IMR-90 (cell line): ENCODE results near the gene NPB. TPM values are rescaled to one million over a fixed set of nuclear protein-coding genes. Genes with fewer than 3 reads are reported as not detected.

Experiments
- ATAC-seq: fragments of 200-7000 bp; cut with Tn5 transposase; 2 replicates; pipeline ENCODE4 v1.9.1; 2020; ENCODE audit warnings: low read depth, mild to moderate bottlenecking, moderate library complexity
- BruUV-seq: library from RNA; stranded (reverse); fragments of 400-500 nt; replicated peaks from 2 replicates; lab custom pipeline; 2021; lab: Mats Ljungman, UMichigan
- CTCF ChIA-PET: fragments of 300-600 bp; formaldehyde crosslinking; extraction: SDS; loops from one replicate; lab custom pipeline; 2021; ENCODE audit warnings: antibody characterized with exemption; lab: Yijun Ruan, JAX
- POLR2A ChIA-PET: fragments of 300-600 bp; sonication (Branson Sonifier 250); formaldehyde crosslinking; loops from one replicate; lab custom pipeline; 2022; ENCODE audit warnings: antibody characterized with exemption; ENCODE audit not compliant: unreplicated experiment; lab: Charles Lee
- DNase-seq: peaks from one replicate; pipeline ENCODE4 v3.0.0; 2013
- H2AFZ ChIP-seq: replicated peaks from 2 replicates; pipeline ENCODE3; 2013; ENCODE audit warnings: low read length, mild to moderate bottlenecking; ENCODE audit not compliant: poor library complexity
- H2AK5ac ChIP-seq: 2 replicates; pipeline ENCODE4 v1.6.1; 2013; ENCODE audit warnings: low read depth, low read length, inconsistent platforms
- H2AK9ac ChIP-seq: replicated peaks from 2 replicates; pipeline ENCODE3; 2013; ENCODE audit warnings: mild to moderate bottlenecking, low read depth, low read length, moderate library complexity; ENCODE audit not compliant: poor library complexity
- H2BK120ac ChIP-seq: 2 replicates; pipeline ENCODE4 v1.6.1; 2013; ENCODE audit warnings: low read depth, low read length, inconsistent platforms
- H2BK15ac ChIP-seq: 3 replicates; pipeline ENCODE4 v1.6.1; 2013; ENCODE audit warnings: low read depth, low read length, inconsistent platforms
- H2BK20ac ChIP-seq: 2 replicates; pipeline ENCODE4 v1.6.1; 2013; ENCODE audit warnings: low read depth, mild to moderate bottlenecking, inconsistent platforms, low read length, moderate library complexity
- H2BK5ac ChIP-seq: 2 replicates; pipeline ENCODE4 v1.6.1; 2013; ENCODE audit warnings: mild to moderate bottlenecking, low read depth, low read length, inconsistent platforms; ENCODE audit not compliant: poor library complexity, severe bottlenecking
- H3K14ac ChIP-seq: replicated peaks from 2 replicates; pipeline ENCODE4 v1.6.1; 2013; ENCODE audit warnings: low read depth, low read length, inconsistent platforms
- H3K18ac ChIP-seq: 2 replicates; pipeline ENCODE4 v1.6.1; 2013; ENCODE audit warnings: low read depth, low read length, control low read depth
- H3K23ac ChIP-seq: 2 replicates; pipeline ENCODE4 v1.6.1; 2013; ENCODE audit warnings: low read depth, low read length, inconsistent platforms
- H3K27ac ChIP-seq: 2 replicates; pipeline ENCODE4 v1.5.1; 2013; ENCODE audit warnings: mild to moderate bottlenecking, control low read depth, low read length; ENCODE audit not compliant: insufficient read depth
- H3K27me3 ChIP-seq: 2 replicates; pipeline ENCODE4 v1.6.1; 2013; ENCODE audit warnings: low read length; ENCODE audit not compliant: control insufficient read depth, insufficient read depth
- H3K36me3 ChIP-seq: 2 replicates; pipeline ENCODE4 v1.6.1; 2013; ENCODE audit warnings: low read length, mixed read lengths; ENCODE audit not compliant: control insufficient read depth, insufficient read depth
- H3K4ac ChIP-seq: 2 replicates; pipeline ENCODE4 v1.6.1; 2013; ENCODE audit warnings: low read depth, low read length, inconsistent platforms
- H3K4me1 ChIP-seq: 2 replicates; pipeline ENCODE4 v1.6.1; 2013; ENCODE audit warnings: low read length, mixed read lengths; ENCODE audit not compliant: control insufficient read depth, insufficient read depth
- H3K4me2 ChIP-seq: 2 replicates; pipeline ENCODE4 v1.6.1; 2013; ENCODE audit warnings: low read depth, mild to moderate bottlenecking, control low read depth, low read length, moderate library complexity
- H3K4me3 ChIP-seq: 2 replicates; pipeline ENCODE4 v1.5.1; 2013; ENCODE audit warnings: low read depth, mild to moderate bottlenecking, control low read depth, low read length, moderate library complexity; ENCODE audit not compliant: insufficient read depth
- H3K56ac ChIP-seq: 2 replicates; pipeline ENCODE4 v1.6.1; 2013; ENCODE audit warnings: low read length, inconsistent platforms; ENCODE audit not compliant: insufficient read depth; ENCODE audit errors: extremely low read depth
- H3K79me1 ChIP-seq, 2 experiments: 2 replicates each; pipeline ENCODE4 v1.6.1; 2013; ENCODE audit warnings: low read length in 2 of 2, inconsistent platforms in 1 of 2, low read depth in 1 of 2
- H3K9ac ChIP-seq: 2 replicates; pipeline ENCODE4 v1.6.1; 2013; ENCODE audit warnings: low read depth, low read length, control low read depth
- H3K9me1 ChIP-seq: 2 replicates; pipeline ENCODE4 v1.6.1; 2013; ENCODE audit warnings: low read length, inconsistent platforms; ENCODE audit not compliant: insufficient read depth
- H3K9me3 ChIP-seq: 2 replicates; pipeline ENCODE4 v1.6.1; 2013; ENCODE audit warnings: low read length; ENCODE audit not compliant: control insufficient read depth, insufficient read depth
- H4K20me1 ChIP-seq: 2 replicates; pipeline ENCODE4 v1.6.1; 2013; ENCODE audit warnings: low read length, inconsistent platforms; ENCODE audit not compliant: insufficient read depth
- H4K5ac ChIP-seq: 2 replicates; pipeline ENCODE4 v1.6.1; 2013; ENCODE audit warnings: mild to moderate bottlenecking, low read depth, low read length, control low read depth
- H4K8ac ChIP-seq, 2 experiments: 2 replicates each; pipeline ENCODE4 v1.6.1; 2013; ENCODE audit warnings: low read depth in 2 of 2, low read length in 2 of 2, control low read depth in 1 of 2, inconsistent platforms in 1 of 2
- H4K91ac ChIP-seq: 2 replicates; pipeline ENCODE4 v1.6.1; 2013; ENCODE audit warnings: low read depth, low read length, inconsistent platforms; ENCODE audit not compliant: insufficient read depth
- CHD1 ChIP-seq: IDR thresholded peaks from 2 replicates; pipeline ENCODE4 v1.6.1; 2012; ENCODE audit warnings: low read depth, low read length, improper control_type of control experiment
- CTCF ChIP-seq: conservative IDR thresholded peaks from 2 replicates; pipeline ENCODE4 v1.5.1; 2012; ENCODE audit warnings: mild to moderate bottlenecking, low read depth, low read length, improper control_type of control experiment
- FOS ChIP-seq: fragments of 150-350 bp; IDR thresholded peaks from 2 replicates; pipeline ENCODE4 v1.6.1; 2016; ENCODE audit warnings: low read depth, low read length
- POLR2A ChIP-seq: IDR thresholded peaks from 2 replicates; pipeline ENCODE4 v1.6.1; 2012; ENCODE audit warnings: mild to moderate bottlenecking, low read depth, low read length
- RCOR1 ChIP-seq: IDR thresholded peaks from 2 replicates; pipeline ENCODE4 v1.6.1; 2012; ENCODE audit warnings: mild to moderate bottlenecking, low read length, improper control_type of control experiment; ENCODE audit not compliant: insufficient replicate concordance
- USF2 ChIP-seq: fragments of 150-350 bp; IDR thresholded peaks from 2 replicates; pipeline ENCODE4 v1.6.1; 2017; ENCODE audit warnings: mild to moderate bottlenecking, antibody characterized with exemption, low read length, low read depth
- WGBS, 2 experiments: methylation state at CpG; one replicate each; pipeline versions ENCODE4 v1.1.5 to v1.1.7; 2013; ENCODE audit warnings: missing lambda C conversion rate in 2 of 2; ENCODE audit not compliant: insufficient read length in 1 of 2; ENCODE audit errors: extremely low coverage in 2 of 2; 5-methylcytosine and 5-hydroxymethylcytosine counted together
- dilution Hi-C: fragments of 300-500 bp; cut with HindIII; formaldehyde crosslinking; loops from one replicate; pipeline ENCODE4 v1.14.3; 2018; ENCODE audit warnings: low sequenced_read_pairs; ENCODE audit not compliant: unreplicated experiment
- in situ Hi-C: fragments of 300-500 bp; cut with MboI; formaldehyde crosslinking; loops from 3 replicates; pipeline ENCODE4 v1.14.3; 2019; ENCODE audit warnings: low sequenced_read_pairs, inconsistent platforms, mixed read lengths
- intact Hi-C: fragments of 100-400 bp; cut with micrococcal nuclease; formaldehyde crosslinking; loops from 2 replicates; pipeline ENCODE4 v1.10.0; 2022
- polyA plus RNA-seq, 3 experiments: library from polyadenylated mRNA; depleted of rRNA; stranded (reverse); fragments of >200 nt; gene quantifications; 2 replicates each; pipeline ENCODE4 v1.2.3, GENCODE V29; 2012; ENCODE audit warnings: low replicate concordance in 1 of 3
- total RNA-seq: library from RNA; depleted of rRNA; stranded (reverse); fragments of >200 nt; gene quantifications from 2 replicates; pipeline ENCODE4 v1.2.3, GENCODE V29; 2012

The NPB gene
- total and polyA plus RNA-seq, 2 of the 4 experiments (the other 2 are of a cell fraction): 0.51 TPM; not detected in 1

DNA sequence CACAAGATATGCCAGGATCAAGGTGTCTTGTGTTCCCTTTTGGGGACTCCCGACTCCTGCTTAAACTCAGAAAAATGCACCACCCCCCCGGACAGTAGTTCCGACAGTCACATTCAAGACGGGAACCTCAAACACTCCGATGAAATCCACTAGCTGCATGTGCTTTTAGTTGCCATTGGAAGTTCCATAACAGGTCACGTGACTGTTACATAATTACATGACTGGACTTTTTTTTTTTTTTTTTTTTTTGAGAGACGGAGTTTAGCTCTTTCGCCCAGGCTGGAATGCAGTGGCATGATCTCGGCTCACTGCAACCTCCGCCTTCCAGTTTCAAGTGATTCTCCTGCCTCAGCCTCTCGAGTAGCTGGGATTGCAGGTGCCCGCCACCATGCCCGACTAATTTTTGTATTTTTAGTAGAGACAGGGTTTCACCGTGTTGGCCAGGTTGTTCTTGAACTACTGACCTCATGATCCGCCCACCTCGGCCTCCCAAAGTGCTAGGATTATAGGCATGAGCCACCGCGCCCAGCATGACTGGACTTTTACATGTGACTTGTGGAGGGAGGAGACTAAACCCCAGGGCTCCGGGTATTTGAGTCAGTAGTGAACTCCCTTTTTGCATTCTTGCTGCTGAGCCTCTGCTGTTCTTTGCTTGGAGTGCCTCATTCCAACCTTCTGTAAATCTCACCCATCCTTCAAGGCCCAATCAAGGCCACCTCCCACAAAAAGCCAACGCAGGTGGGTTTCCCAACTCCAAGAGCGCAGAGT is 14.4 kb downstream of the NPB start:
- in situ Hi-C loops: no loop called here
- POLR2A ChIA-PET: no interaction called here

More for the DNA sequence above, 14.4 kb downstream of the NPB start:
- no peak overlapping the region for H2BK15ac ChIP-seq
- DNase-seq: peak; percentile 72
- no peak overlapping the region for H3K18ac ChIP-seq
- H3K23ac ChIP-seq: peak overlapping the region; percentile 86; the same call in 1 of the 2 replicates
- 80% methylated on average over 7 of the region's 21 CpGs; no CpG with 5 or more reads in 1 of the 2 experiments for WGBS, 2 experiments
- H2AFZ ChIP-seq: no peak overlapping the region
- dilution Hi-C loops: no loop called here
- no peak overlapping the region for H4K91ac ChIP-seq
- peaks cover 62% of the 10 kb centered on the region for H3K36me3 ChIP-seq
- H2BK120ac ChIP-seq: no peak overlapping the region
- no peak overlapping the region for H4K5ac ChIP-seq
- no peak overlapping the region for H2BK20ac ChIP-seq
- H4K8ac ChIP-seq: no peak overlapping the region
- no peak overlapping the region for H3K27ac ChIP-seq
- peaks cover 18 to 71% of the 10 kb centered on the region in 2 experiments for H3K79me1 ChIP-seq
- peaks cover 16% of the 10 kb centered on the region for H3K9me1 ChIP-seq
- no peak for TF ChIP-seq CHD1
- TF ChIP-seq USF2: peak; percentile 24; the same call in 1 of the 2 replicates
- TF ChIP-seq FOS: no peak
- no peak for TF ChIP-seq CTCF
- TF ChIP-seq RCOR1: no peak
- TF ChIP-seq POLR2A: peak; percentile 77
- 0 out of 2 replicates have a peak overlapping the region, but pooled peaks have one; percentile 22 for H3K4ac ChIP-seq
- peak; percentile 33 for ATAC-seq
- peak overlapping the region; percentile 56; the same call in 1 of the 2 replicates for H2AK5ac ChIP-seq
- CTCF ChIA-PET: no interaction called here
- intact Hi-C loops: no loop called here
- no peak overlapping the region for H2BK5ac ChIP-seq
- peaks cover 11% of the 10 kb centered on the region for H3K4me1 ChIP-seq
- peaks cover 68% of the 10 kb centered on the region for H4K20me1 ChIP-seq
- peak overlapping the region; percentile 83 for H2AK9ac ChIP-seq
- peak overlapping the region; percentile 95 for H3K4me2 ChIP-seq
- H3K9me3 ChIP-seq: no peaks in the 10 kb centered on the region
- H3K27me3 ChIP-seq: no peaks in the 10 kb centered on the region
- H3K56ac ChIP-seq: no peak overlapping the region
- H3K4me3 ChIP-seq: peak overlapping the region; percentile 98; the same call in 1 of the 2 replicates
- BruUV-seq: no TSS peak
- H3K14ac ChIP-seq: peak overlapping the region; percentile 13; the same call in 1 of the 2 replicates
- H3K9ac ChIP-seq: 0 out of 2 replicates have a peak overlapping the region, but pooled peaks have one; percentile 86
